Prostate gland (tissue), 2 donors: ENCODE measurements around the gene DNAJB14.

Experiments
- CTCF ChIP-seq, 4 experiments: fragments of 200-600 bp in 2 of 4; fragments of 450-650 bp in 2 of 4; sonication (generic) in 2 of 4; IDR thresholded peaks; 1 replicate in 3 of 4; 2 replicates in 1 of 4; pipeline ENCODE4 v1.5.1; 2016 to 2019; ENCODE audit warnings: antibody characterized with exemption in 4 of 4, mild to moderate bottlenecking in 2 of 4, moderate library complexity in 2 of 4
- POLR2A ChIP-seq: fragments of 450-650 bp; IDR thresholded peaks from one replicate; pipeline ENCODE4 v1.6.1; 2016; ENCODE audit warnings: antibody characterized with exemption, mild to moderate bottlenecking
- POLR2AphosphoS5 ChIP-seq: sonication (generic); formaldehyde crosslinking; IDR thresholded peaks from one replicate; pipeline ENCODE4 v1.6.1; 2017; ENCODE audit warnings: antibody characterized with exemption

GRCh38 chr4:99991741-99992140 lies 45.3 kb upstream of the DNAJB14 start:
- TF ChIP-seq CTCF (IDR thresholded peaks at IDR 0.05) (no peak), POLR2A (no peak), POLR2AphosphoS5 (no peak)
